IMR-90 (cell line): ENCODE data around the gene FRAS1. TPM values are rescaled to one million over a fixed set of nuclear protein-coding genes. Genes with fewer than 3 reads are reported as not detected.

Experiments used
- ATAC-seq: fragments of 200-7000 bp; cut with Tn5 transposase; 2 replicates; pipeline ENCODE4 v1.9.1; 2020; ENCODE audit warnings: low read depth, mild to moderate bottlenecking, moderate library complexity
- BruUV-seq: library from RNA; stranded (reverse); fragments of 400-500 nt; replicated peaks from 2 replicates; lab custom pipeline; 2021; lab: Mats Ljungman, UMichigan
- CTCF ChIA-PET: fragments of 300-600 bp; formaldehyde crosslinking; extraction: SDS; loops from one replicate; lab custom pipeline; 2021; ENCODE audit warnings: antibody characterized with exemption; lab: Yijun Ruan, JAX
- POLR2A ChIA-PET: fragments of 300-600 bp; sonication (Branson Sonifier 250); formaldehyde crosslinking; loops from one replicate; lab custom pipeline; 2022; ENCODE audit warnings: antibody characterized with exemption; ENCODE audit not compliant: unreplicated experiment; lab: Charles Lee
- DNase-seq: peaks from one replicate; pipeline ENCODE4 v3.0.0; 2013
- H2AFZ ChIP-seq: replicated peaks from 2 replicates; pipeline ENCODE3; 2013; ENCODE audit warnings: low read length, mild to moderate bottlenecking; ENCODE audit not compliant: poor library complexity
- H2AK5ac ChIP-seq: 2 replicates; pipeline ENCODE4 v1.6.1; 2013; ENCODE audit warnings: low read depth, low read length, inconsistent platforms
- H2AK9ac ChIP-seq: replicated peaks from 2 replicates; pipeline ENCODE3; 2013; ENCODE audit warnings: mild to moderate bottlenecking, low read depth, low read length, moderate library complexity; ENCODE audit not compliant: poor library complexity
- H2BK120ac ChIP-seq: 2 replicates; pipeline ENCODE4 v1.6.1; 2013; ENCODE audit warnings: low read depth, low read length, inconsistent platforms
- H2BK15ac ChIP-seq: 3 replicates; pipeline ENCODE4 v1.6.1; 2013; ENCODE audit warnings: low read depth, low read length, inconsistent platforms
- H2BK20ac ChIP-seq: 2 replicates; pipeline ENCODE4 v1.6.1; 2013; ENCODE audit warnings: low read depth, mild to moderate bottlenecking, inconsistent platforms, low read length, moderate library complexity
- H2BK5ac ChIP-seq: 2 replicates; pipeline ENCODE4 v1.6.1; 2013; ENCODE audit warnings: mild to moderate bottlenecking, low read depth, low read length, inconsistent platforms; ENCODE audit not compliant: poor library complexity, severe bottlenecking
- H3K14ac ChIP-seq: replicated peaks from 2 replicates; pipeline ENCODE4 v1.6.1; 2013; ENCODE audit warnings: low read depth, low read length, inconsistent platforms
- H3K18ac ChIP-seq: 2 replicates; pipeline ENCODE4 v1.6.1; 2013; ENCODE audit warnings: low read depth, low read length, control low read depth
- H3K23ac ChIP-seq: 2 replicates; pipeline ENCODE4 v1.6.1; 2013; ENCODE audit warnings: low read depth, low read length, inconsistent platforms
- H3K27ac ChIP-seq: 2 replicates; pipeline ENCODE4 v1.5.1; 2013; ENCODE audit warnings: mild to moderate bottlenecking, control low read depth, low read length; ENCODE audit not compliant: insufficient read depth
- H3K27me3 ChIP-seq: 2 replicates; pipeline ENCODE4 v1.6.1; 2013; ENCODE audit warnings: low read length; ENCODE audit not compliant: control insufficient read depth, insufficient read depth
- H3K36me3 ChIP-seq: 2 replicates; pipeline ENCODE4 v1.6.1; 2013; ENCODE audit warnings: low read length, mixed read lengths; ENCODE audit not compliant: control insufficient read depth, insufficient read depth
- H3K4ac ChIP-seq: 2 replicates; pipeline ENCODE4 v1.6.1; 2013; ENCODE audit warnings: low read depth, low read length, inconsistent platforms
- H3K4me1 ChIP-seq: 2 replicates; pipeline ENCODE4 v1.6.1; 2013; ENCODE audit warnings: low read length, mixed read lengths; ENCODE audit not compliant: control insufficient read depth, insufficient read depth
- H3K4me2 ChIP-seq: 2 replicates; pipeline ENCODE4 v1.6.1; 2013; ENCODE audit warnings: low read depth, mild to moderate bottlenecking, control low read depth, low read length, moderate library complexity
- H3K4me3 ChIP-seq: 2 replicates; pipeline ENCODE4 v1.5.1; 2013; ENCODE audit warnings: low read depth, mild to moderate bottlenecking, control low read depth, low read length, moderate library complexity; ENCODE audit not compliant: insufficient read depth
- H3K56ac ChIP-seq: 2 replicates; pipeline ENCODE4 v1.6.1; 2013; ENCODE audit warnings: low read length, inconsistent platforms; ENCODE audit not compliant: insufficient read depth; ENCODE audit errors: extremely low read depth
- H3K79me1 ChIP-seq, 2 experiments: 2 replicates each; pipeline ENCODE4 v1.6.1; 2013; ENCODE audit warnings: low read length in 2 of 2, inconsistent platforms in 1 of 2, low read depth in 1 of 2
- H3K9ac ChIP-seq: 2 replicates; pipeline ENCODE4 v1.6.1; 2013; ENCODE audit warnings: low read depth, low read length, control low read depth
- H3K9me1 ChIP-seq: 2 replicates; pipeline ENCODE4 v1.6.1; 2013; ENCODE audit warnings: low read length, inconsistent platforms; ENCODE audit not compliant: insufficient read depth
- H3K9me3 ChIP-seq: 2 replicates; pipeline ENCODE4 v1.6.1; 2013; ENCODE audit warnings: low read length; ENCODE audit not compliant: control insufficient read depth, insufficient read depth
- H4K20me1 ChIP-seq: 2 replicates; pipeline ENCODE4 v1.6.1; 2013; ENCODE audit warnings: low read length, inconsistent platforms; ENCODE audit not compliant: insufficient read depth
- H4K5ac ChIP-seq: 2 replicates; pipeline ENCODE4 v1.6.1; 2013; ENCODE audit warnings: mild to moderate bottlenecking, low read depth, low read length, control low read depth
- H4K8ac ChIP-seq, 2 experiments: 2 replicates each; pipeline ENCODE4 v1.6.1; 2013; ENCODE audit warnings: low read depth in 2 of 2, low read length in 2 of 2, control low read depth in 1 of 2, inconsistent platforms in 1 of 2
- H4K91ac ChIP-seq: 2 replicates; pipeline ENCODE4 v1.6.1; 2013; ENCODE audit warnings: low read depth, low read length, inconsistent platforms; ENCODE audit not compliant: insufficient read depth
- BHLHE40 ChIP-seq: fragments of 150-350 bp; IDR thresholded peaks from 2 replicates; pipeline ENCODE4 v1.6.1; 2016; ENCODE audit warnings: mild to moderate bottlenecking, low read depth, low read length
- CEBPB ChIP-seq: IDR thresholded peaks from 2 replicates; pipeline ENCODE4 v1.6.1; 2012; ENCODE audit warnings: low read depth, low read length, improper control_type of control experiment
- CHD1 ChIP-seq: IDR thresholded peaks from 2 replicates; pipeline ENCODE4 v1.6.1; 2012; ENCODE audit warnings: low read depth, low read length, improper control_type of control experiment
- FOS ChIP-seq: fragments of 150-350 bp; IDR thresholded peaks from 2 replicates; pipeline ENCODE4 v1.6.1; 2016; ENCODE audit warnings: low read depth, low read length
- MAFK ChIP-seq: IDR thresholded peaks from 2 replicates; pipeline ENCODE4 v1.6.1; 2012; ENCODE audit warnings: low read depth, low read length, improper control_type of control experiment
- MAZ ChIP-seq: IDR thresholded peaks from 2 replicates; pipeline ENCODE4 v1.6.1; 2012; ENCODE audit warnings: low read depth, mild to moderate bottlenecking, low read length, improper control_type of control experiment, moderate library complexity, borderline replicate concordance
- MXI1 ChIP-seq: IDR thresholded peaks from 2 replicates; pipeline ENCODE4 v1.6.1; 2012; ENCODE audit warnings: low read depth, mild to moderate bottlenecking, low read length, moderate library complexity, borderline replicate concordance
- NFE2L2 ChIP-seq: fragments of 150-350 bp; IDR thresholded peaks from 2 replicates; pipeline ENCODE4 v1.6.1; 2016; ENCODE audit warnings: low read depth, mild to moderate bottlenecking, low read length
- POLR2A ChIP-seq: IDR thresholded peaks from 2 replicates; pipeline ENCODE4 v1.6.1; 2012; ENCODE audit warnings: mild to moderate bottlenecking, low read depth, low read length
- RAD21 ChIP-seq: IDR thresholded peaks from 2 replicates; pipeline ENCODE4 v1.6.1; 2012; ENCODE audit warnings: low read length, improper control_type of control experiment
- RCOR1 ChIP-seq: IDR thresholded peaks from 2 replicates; pipeline ENCODE4 v1.6.1; 2012; ENCODE audit warnings: mild to moderate bottlenecking, low read length, improper control_type of control experiment; ENCODE audit not compliant: insufficient replicate concordance
- RFX5 ChIP-seq: IDR thresholded peaks from 2 replicates; pipeline ENCODE4 v1.8.0; 2012; ENCODE audit warnings: low read depth, mild to moderate bottlenecking, low read length, moderate library complexity
- SMC3 ChIP-seq: fragments of 150-350 bp; IDR thresholded peaks from 2 replicates; pipeline ENCODE4 v1.6.1; 2016; ENCODE audit warnings: low read depth, mild to moderate bottlenecking, antibody characterized with exemption, low read length, moderate library complexity
- whole genome bisulfite sequencing, 2 experiments: methylation state at CpG; one replicate each; pipeline versions ENCODE4 v1.1.5 to v1.1.7; 2013; ENCODE audit warnings: missing lambda C conversion rate in 2 of 2; ENCODE audit not compliant: insufficient read length in 1 of 2; ENCODE audit errors: extremely low coverage in 2 of 2; 5-methylcytosine and 5-hydroxymethylcytosine counted together
- dilution Hi-C: fragments of 300-500 bp; cut with HindIII; formaldehyde crosslinking; loops from one replicate; pipeline ENCODE4 v1.14.3; 2018; ENCODE audit warnings: low sequenced_read_pairs; ENCODE audit not compliant: unreplicated experiment
- in situ Hi-C: fragments of 300-500 bp; cut with MboI; formaldehyde crosslinking; loops from 3 replicates; pipeline ENCODE4 v1.14.3; 2019; ENCODE audit warnings: low sequenced_read_pairs, inconsistent platforms, mixed read lengths
- intact Hi-C: fragments of 100-400 bp; cut with micrococcal nuclease; formaldehyde crosslinking; loops from 2 replicates; pipeline ENCODE4 v1.10.0; 2022
- polyA plus RNA-seq, 3 experiments: library from polyadenylated mRNA; depleted of rRNA; stranded (reverse); fragments of >200 nt; gene quantifications; 2 replicates each; pipeline ENCODE4 v1.2.3, GENCODE V29; 2012; ENCODE audit warnings: low replicate concordance in 1 of 3
- total RNA-seq: library from RNA; depleted of rRNA; stranded (reverse); fragments of >200 nt; gene quantifications from 2 replicates; pipeline ENCODE4 v1.2.3, GENCODE V29; 2012
- TF ChIP-seq, protein P1 (sequence below): conservative IDR thresholded peaks from 2 replicates; pipeline ENCODE4 v1.5.1; 2012; ENCODE audit warnings: mild to moderate bottlenecking, low read depth, low read length, improper control_type of control experiment
- TF ChIP-seq, protein P2 (sequence below): fragments of 150-350 bp; IDR thresholded peaks from 2 replicates; pipeline ENCODE4 v1.6.1; 2016; ENCODE audit warnings: low read depth, mild to moderate bottlenecking, low read length, moderate library complexity, borderline replicate concordance
- TF ChIP-seq, protein P3 (sequence below): fragments of 150-350 bp; IDR thresholded peaks from 2 replicates; pipeline ENCODE4 v1.6.1; 2017; ENCODE audit warnings: mild to moderate bottlenecking, antibody characterized with exemption, low read length, low read depth

The FRAS1 gene
- total and polyA plus RNA-seq, 2 of the 4 experiments (the other 2 are of a cell fraction), result under 0.01 to 0.03 TPM

DNA sequence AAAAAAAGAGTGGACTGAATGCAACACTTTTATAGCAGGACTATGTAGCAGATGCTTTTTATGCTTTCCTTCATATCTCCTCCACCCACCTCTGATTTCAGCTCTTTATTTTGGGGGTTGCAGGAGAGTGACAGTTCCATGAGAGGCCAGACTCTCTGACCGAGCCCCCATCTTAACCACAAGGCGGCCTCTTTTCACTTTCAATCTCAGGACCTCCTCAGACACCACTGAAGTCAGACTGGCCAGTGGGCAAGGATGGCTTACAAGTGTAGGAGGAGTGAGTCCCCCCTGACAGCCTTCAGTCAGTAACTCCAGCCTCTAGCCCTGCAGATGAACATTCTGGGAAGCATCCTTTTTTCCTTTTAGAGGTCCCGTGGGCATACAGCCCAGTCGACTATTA lies 140.8 kb downstream of the FRAS1 start:
- H2BK15ac ChIP-seq, result no peak overlapping the region
- no peak overlapping the region for H4K5ac ChIP-seq
- dilution Hi-C loops (no loop called here), intact Hi-C loops (no loop called here), in situ Hi-C loops (no loop called here)
- POLR2A ChIA-PET, result no interaction called here
- no TSS peak for BruUV-seq
- no peak overlapping the region for H3K4ac ChIP-seq
- H3K4me2 ChIP-seq, result no peak overlapping the region
- H4K20me1 ChIP-seq, result no peaks in the 10 kb centered on the region
- H3K56ac ChIP-seq, result no peak overlapping the region
- H3K27ac ChIP-seq, result no peak overlapping the region
- H3K9ac ChIP-seq, result no peak overlapping the region
- WGBS, 2 experiments, result no CpG with 5 or more reads among the region's 4 CpGs
- no peak for ATAC-seq
- H3K4me3 ChIP-seq, result no peak overlapping the region
- no peak overlapping the region for H2AK9ac ChIP-seq
- no peaks in the 10 kb centered on the region for H3K9me1 ChIP-seq
- no peak overlapping the region for H2BK120ac ChIP-seq
- no peaks in the 10 kb centered on the region for H3K4me1 ChIP-seq
- no peak overlapping the region for H3K14ac ChIP-seq
- H3K27me3 ChIP-seq, result no peaks in the 10 kb centered on the region
- H2AFZ ChIP-seq, result no peak overlapping the region
- H4K8ac ChIP-seq, result no peak overlapping the region
- H2BK20ac ChIP-seq, result no peak overlapping the region
- TF ChIP-seq SMC3 (no peak), POLR2A (no peak), BHLHE40 (no peak), CEBPB (no peak), RAD21 (no peak), RFX5 (no peak), MAFK (no peak), NFE2L2 (no peak), CHD1 (no peak), FOS (no peak), MAZ (no peak), RCOR1 (no peak), MXI1 (no peak)
- TF ChIP-seq, protein P1, sequence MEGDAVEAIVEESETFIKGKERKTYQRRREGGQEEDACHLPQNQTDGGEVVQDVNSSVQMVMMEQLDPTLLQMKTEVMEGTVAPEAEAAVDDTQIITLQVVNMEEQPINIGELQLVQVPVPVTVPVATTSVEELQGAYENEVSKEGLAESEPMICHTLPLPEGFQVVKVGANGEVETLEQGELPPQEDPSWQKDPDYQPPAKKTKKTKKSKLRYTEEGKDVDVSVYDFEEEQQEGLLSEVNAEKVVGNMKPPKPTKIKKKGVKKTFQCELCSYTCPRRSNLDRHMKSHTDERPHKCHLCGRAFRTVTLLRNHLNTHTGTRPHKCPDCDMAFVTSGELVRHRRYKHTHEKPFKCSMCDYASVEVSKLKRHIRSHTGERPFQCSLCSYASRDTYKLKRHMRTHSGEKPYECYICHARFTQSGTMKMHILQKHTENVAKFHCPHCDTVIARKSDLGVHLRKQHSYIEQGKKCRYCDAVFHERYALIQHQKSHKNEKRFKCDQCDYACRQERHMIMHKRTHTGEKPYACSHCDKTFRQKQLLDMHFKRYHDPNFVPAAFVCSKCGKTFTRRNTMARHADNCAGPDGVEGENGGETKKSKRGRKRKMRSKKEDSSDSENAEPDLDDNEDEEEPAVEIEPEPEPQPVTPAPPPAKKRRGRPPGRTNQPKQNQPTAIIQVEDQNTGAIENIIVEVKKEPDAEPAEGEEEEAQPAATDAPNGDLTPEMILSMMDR, result no peak
- TF ChIP-seq, protein P2, sequence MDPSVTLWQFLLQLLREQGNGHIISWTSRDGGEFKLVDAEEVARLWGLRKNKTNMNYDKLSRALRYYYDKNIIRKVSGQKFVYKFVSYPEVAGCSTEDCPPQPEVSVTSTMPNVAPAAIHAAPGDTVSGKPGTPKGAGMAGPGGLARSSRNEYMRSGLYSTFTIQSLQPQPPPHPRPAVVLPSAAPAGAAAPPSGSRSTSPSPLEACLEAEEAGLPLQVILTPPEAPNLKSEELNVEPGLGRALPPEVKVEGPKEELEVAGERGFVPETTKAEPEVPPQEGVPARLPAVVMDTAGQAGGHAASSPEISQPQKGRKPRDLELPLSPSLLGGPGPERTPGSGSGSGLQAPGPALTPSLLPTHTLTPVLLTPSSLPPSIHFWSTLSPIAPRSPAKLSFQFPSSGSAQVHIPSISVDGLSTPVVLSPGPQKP, result no peak
- TF ChIP-seq, protein P3, sequence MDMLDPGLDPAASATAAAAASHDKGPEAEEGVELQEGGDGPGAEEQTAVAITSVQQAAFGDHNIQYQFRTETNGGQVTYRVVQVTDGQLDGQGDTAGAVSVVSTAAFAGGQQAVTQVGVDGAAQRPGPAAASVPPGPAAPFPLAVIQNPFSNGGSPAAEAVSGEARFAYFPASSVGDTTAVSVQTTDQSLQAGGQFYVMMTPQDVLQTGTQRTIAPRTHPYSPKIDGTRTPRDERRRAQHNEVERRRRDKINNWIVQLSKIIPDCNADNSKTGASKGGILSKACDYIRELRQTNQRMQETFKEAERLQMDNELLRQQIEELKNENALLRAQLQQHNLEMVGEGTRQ, result no peak
- no peaks in the 10 kb centered on the region for H3K79me1 ChIP-seq
- no peaks in the 10 kb centered on the region for H3K36me3 ChIP-seq
- H2BK5ac ChIP-seq, result no peak overlapping the region
- DNase-seq, result no peak
- no peak overlapping the region for H4K91ac ChIP-seq
- no peak overlapping the region for H3K18ac ChIP-seq
- H3K9me3 ChIP-seq, result no peaks in the 10 kb centered on the region
- no peak overlapping the region for H3K23ac ChIP-seq
- CTCF ChIA-PET, result no interaction called here
- H2AK5ac ChIP-seq, result no peak overlapping the region
